Bronchial smooth muscle cell (primary cell): Measurements from ENCODE around the gene ZNF609. TPM values are rescaled to one million over a fixed set of nuclear protein-coding genes. Genes with fewer than 3 reads are reported as not detected.

Experiments used
- total RNA-seq: library from RNA; depleted of rRNA; stranded (reverse); fragments of >200 nt; gene quantifications from 2 replicates; pipeline ENCODE4 v1.2.1, GENCODE V29; 2014

ZNF609 gene, protein sequence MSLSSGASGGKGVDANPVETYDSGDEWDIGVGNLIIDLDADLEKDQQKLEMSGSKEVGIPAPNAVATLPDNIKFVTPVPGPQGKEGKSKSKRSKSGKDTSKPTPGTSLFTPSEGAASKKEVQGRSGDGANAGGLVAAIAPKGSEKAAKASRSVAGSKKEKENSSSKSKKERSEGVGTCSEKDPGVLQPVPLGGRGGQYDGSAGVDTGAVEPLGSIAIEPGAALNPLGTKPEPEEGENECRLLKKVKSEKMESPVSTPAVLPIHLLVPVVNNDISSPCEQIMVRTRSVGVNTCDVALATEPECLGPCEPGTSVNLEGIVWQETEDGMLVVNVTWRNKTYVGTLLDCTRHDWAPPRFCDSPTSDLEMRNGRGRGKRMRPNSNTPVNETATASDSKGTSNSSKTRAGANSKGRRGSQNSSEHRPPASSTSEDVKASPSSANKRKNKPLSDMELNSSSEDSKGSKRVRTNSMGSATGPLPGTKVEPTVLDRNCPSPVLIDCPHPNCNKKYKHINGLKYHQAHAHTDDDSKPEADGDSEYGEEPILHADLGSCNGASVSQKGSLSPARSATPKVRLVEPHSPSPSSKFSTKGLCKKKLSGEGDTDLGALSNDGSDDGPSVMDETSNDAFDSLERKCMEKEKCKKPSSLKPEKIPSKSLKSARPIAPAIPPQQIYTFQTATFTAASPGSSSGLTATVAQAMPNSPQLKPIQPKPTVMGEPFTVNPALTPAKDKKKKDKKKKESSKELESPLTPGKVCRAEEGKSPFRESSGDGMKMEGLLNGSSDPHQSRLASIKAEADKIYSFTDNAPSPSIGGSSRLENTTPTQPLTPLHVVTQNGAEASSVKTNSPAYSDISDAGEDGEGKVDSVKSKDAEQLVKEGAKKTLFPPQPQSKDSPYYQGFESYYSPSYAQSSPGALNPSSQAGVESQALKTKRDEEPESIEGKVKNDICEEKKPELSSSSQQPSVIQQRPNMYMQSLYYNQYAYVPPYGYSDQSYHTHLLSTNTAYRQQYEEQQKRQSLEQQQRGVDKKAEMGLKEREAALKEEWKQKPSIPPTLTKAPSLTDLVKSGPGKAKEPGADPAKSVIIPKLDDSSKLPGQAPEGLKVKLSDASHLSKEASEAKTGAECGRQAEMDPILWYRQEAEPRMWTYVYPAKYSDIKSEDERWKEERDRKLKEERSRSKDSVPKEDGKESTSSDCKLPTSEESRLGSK (N-terminal part only)
- 13.9 and 22.6 TPM in 2 replicates for total RNA-seq

DNA sequence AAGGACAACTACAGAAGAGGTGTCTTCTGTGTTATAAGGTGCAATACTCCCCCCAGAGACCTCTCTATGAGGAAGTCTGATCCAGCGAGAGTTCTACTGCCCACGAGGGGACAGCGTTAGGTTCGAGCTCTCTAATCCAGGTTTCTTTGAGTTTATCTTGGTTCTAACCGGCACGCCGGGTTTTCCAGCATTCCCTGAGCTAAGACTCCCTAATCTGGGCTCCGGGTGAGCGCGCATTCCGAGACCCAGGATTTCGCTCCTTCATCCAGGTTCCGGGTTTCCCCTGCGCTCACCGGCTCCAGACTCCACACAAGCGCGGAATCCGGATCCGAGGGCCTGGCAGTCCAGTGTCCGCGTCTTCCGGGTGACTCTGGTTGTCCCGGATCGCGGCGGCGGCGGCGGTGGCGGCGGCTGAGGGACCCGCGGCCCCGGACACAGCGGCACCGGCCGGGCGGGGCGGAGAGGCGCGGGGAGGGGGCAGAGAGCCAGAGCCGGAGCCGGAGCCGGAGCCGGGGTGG lies at the start of gene ZNF609:
ZNF609 (plus strand) TSS at position 373 of the 518 bp plus-strand sequence. CDS start 38,842 bp downstream, outside the sequence.

Other genes with a start within 250 kb of the ZNF609 start
- gene CSNK1G1, start 104.4 kb upstream of the ZNF609 start, total RNA-seq, result 19.4 and 20.3 TPM in 2 replicates
- gene PCLAF, start 79.1 kb upstream of the ZNF609 start, total RNA-seq, result 11.2 and 20.8 TPM in 2 replicates
- 9.4 and 9.8 TPM in 2 replicates for gene TRIP4, start 72.7 kb upstream of the ZNF609 start, total RNA-seq